Measurements from ENCODE around the gene SLC35A5.

SLC35A5 gene

DNA sequence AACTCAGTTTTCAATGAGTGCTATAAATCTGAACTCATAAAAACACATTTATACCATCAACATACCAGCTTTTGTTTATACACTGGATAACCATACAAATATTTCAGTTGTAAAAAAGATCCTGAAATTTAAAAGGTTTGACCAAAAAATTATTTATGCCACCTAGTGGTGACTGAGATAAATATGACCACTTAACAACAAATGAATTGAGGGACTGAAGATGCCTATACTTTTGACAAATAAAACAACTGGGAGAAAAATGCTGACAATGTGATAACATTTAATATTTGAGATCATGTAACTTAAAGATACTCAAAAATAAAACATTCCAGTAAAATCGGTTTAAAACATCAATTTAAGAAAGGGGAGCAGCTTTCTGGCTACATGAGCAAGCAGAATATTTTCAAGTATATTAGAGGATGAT, 30.5 kb upstream of the SLC35A5 start:
- peak; percentile 74 for DNase-seq (ENCODE audit: low read depth)
- TF ChIP-seq, protein P1, sequence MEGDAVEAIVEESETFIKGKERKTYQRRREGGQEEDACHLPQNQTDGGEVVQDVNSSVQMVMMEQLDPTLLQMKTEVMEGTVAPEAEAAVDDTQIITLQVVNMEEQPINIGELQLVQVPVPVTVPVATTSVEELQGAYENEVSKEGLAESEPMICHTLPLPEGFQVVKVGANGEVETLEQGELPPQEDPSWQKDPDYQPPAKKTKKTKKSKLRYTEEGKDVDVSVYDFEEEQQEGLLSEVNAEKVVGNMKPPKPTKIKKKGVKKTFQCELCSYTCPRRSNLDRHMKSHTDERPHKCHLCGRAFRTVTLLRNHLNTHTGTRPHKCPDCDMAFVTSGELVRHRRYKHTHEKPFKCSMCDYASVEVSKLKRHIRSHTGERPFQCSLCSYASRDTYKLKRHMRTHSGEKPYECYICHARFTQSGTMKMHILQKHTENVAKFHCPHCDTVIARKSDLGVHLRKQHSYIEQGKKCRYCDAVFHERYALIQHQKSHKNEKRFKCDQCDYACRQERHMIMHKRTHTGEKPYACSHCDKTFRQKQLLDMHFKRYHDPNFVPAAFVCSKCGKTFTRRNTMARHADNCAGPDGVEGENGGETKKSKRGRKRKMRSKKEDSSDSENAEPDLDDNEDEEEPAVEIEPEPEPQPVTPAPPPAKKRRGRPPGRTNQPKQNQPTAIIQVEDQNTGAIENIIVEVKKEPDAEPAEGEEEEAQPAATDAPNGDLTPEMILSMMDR (conservative IDR thresholded peaks at IDR 0.05; ENCODE audit: low read depth, low read length), result peak; percentile 48
- H3K4me3 ChIP-seq (ENCODE audit: low read depth, low read length), result no peak overlapping the region

DNA sequence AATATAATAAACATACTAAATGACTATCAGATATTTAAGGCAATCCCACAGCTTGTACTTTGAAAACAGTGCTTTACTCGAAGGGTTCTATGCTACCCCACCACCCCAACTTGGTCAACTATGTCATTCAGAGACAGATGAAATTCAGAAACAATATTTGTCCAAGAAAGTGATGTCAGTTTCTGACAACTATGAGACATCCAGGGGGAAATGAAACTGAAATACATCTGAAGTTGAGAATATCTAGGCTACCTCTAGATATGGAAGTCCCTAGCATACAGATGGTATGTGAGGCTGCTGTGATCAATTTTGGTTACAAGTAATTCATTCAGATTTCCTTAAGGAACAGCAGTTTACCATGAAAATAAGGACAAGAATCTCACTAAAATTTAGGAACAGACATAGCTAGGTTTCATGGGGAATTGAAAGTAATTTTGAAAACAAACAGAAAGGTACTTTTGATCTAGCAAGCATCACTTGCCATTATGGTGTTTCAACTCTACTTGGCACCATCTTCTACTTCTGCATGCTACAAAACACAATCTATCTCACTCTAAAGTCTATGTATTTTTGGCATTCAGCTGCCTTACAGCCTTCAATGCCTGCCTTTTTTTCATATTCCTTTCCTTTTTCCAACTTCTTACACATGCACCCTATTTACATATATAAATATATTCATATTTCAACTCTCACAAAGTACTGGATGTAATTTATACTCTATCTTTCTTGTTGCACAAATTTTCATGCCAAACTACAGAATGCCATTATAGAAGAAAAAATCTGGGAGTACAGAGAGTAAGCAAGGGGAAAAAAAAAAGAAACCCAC, 21.8 kb upstream of the SLC35A5 start:
- no peak for DNase-seq (ENCODE audit: low read depth)
- TF ChIP-seq, protein P1 (conservative IDR thresholded peaks at IDR 0.05; ENCODE audit: low read depth, low read length), result no peak
- H3K4me3 ChIP-seq (ENCODE audit: low read depth, low read length), result no peak overlapping the region

- no peak overlapping the region for H3K4me3 ChIP-seq (ENCODE audit: low read depth, low read length)
- DNase-seq (ENCODE audit: low read depth), result no peak
- TF ChIP-seq, protein P1 (conservative IDR thresholded peaks at IDR 0.05; ENCODE audit: low read depth, low read length), result no peak
Measured at GRCh38 chr3:112546216-112546759, 15.6 kb upstream of the SLC35A5 start.

DNA sequence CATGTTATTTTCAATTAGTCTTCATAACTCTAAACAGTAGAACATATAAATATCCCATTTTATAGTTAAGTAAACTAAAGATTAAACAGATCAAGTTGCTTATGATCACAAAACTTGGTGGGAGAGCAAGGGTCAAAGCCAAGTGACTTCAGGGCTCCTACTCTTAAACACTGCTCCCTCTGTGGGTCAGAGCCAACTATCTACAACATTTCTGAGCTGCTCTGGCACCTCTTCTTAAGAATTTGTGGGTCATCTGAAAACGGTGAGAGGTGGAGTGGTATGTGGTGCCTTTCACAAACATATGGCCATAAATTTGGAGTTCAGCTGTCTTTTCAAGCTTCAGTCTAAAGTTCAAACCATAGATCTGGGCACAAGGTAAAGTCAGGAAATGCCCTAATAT, 11.0 kb upstream of the SLC35A5 start:
- no peak for DNase-seq (ENCODE audit: low read depth)
- no peak overlapping the region for H3K4me3 ChIP-seq (ENCODE audit: low read depth, low read length)
- TF ChIP-seq, protein P1 (conservative IDR thresholded peaks at IDR 0.05; ENCODE audit: low read depth, low read length), result peak; percentile 12

DNA sequence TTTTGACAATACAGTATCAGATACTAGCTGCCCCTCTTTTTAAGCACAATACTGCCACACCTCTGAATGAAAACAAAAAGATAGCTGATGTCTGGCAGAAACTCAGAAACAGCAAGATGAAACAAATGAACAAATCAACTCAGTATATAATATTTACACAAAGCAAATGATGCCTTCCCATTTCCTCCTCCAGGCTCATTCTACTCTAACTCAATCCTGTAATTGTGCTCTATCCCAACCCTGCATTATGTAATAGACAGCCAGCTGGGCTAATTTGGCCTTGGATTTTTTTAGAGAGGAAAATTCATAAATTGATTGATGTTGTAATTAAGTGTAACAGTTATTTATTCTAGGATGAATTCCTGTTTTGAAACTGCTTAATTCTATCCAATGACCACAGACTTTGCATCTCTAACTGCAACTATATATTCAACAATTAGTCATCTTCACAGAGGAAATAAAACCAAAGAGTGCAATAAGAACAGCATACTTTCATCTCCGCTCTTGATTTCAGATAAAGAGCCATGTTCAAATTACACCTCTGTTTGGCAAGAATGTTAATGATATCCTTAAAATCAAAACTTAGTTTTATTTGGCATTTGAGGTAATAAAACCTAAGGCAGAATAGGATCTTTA, 6.2 kb upstream of the SLC35A5 start:
- no peak overlapping the region for H3K4me3 ChIP-seq (ENCODE audit: low read depth, low read length)
- TF ChIP-seq, protein P1 (conservative IDR thresholded peaks at IDR 0.05; ENCODE audit: low read depth, low read length), result no peak
- no peak for DNase-seq (ENCODE audit: low read depth)

GRCh38 chr3:112557976-112558375, 3.9 kb upstream of the SLC35A5 start:
- no peak overlapping the region for H3K4me3 ChIP-seq (ENCODE audit: low read depth, low read length)
- TF ChIP-seq, protein P1 (conservative IDR thresholded peaks at IDR 0.05; ENCODE audit: low read depth, low read length), result no peak
- DNase-seq (ENCODE audit: low read depth), result no peak

All from choroid plexus epithelial cell (primary cell).